ENCODE results near the gene NCKAP5. TPM values are rescaled to one million over a fixed set of nuclear protein-coding genes. Genes with fewer than 3 reads are reported as not detected.

Gene NCKAP5
- total and polyA plus RNA-seq, 4 donors, result 2.3 to 20.2 (median 8.1) TPM

DNA sequence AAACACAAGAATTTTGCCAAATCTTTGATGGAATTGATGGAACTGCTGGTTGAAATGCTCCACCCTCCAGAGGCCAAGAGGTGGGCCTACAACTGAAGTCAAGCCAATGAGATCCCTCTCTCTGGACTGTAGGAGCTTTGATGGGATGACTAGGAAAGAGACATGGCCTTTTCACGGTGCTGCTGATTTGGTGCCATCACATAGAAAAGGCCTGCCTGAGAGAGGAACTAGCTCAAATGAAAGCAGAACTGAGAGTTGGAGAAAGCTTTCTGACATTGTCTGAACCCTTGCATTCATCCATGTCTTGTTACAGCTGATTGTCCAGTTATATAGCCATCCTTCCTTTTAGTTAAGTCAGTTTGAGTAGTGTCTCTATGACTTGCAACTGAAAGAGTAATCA, 614.5 kb downstream of the NCKAP5 start:
- Histone ChIP-seq H3K9ac (ENCODE audit: insufficient read depth in 1 of 2, low read length in 2 of 2) (no peak overlapping the region), H3K9me3 (ENCODE audit: control insufficient read depth in 4 of 4, insufficient read depth in 3 of 4, low read length in 3 of 4) (no peaks in the 10 kb centered on the region), H3K4me3 (no peak overlapping the region), H3K27me3 (ENCODE audit: control insufficient read depth in 3 of 3, insufficient read depth in 3 of 3, low read length in 2 of 3) (no peaks in the 10 kb centered on the region), H3K4me1 (ENCODE audit: control insufficient read depth in 5 of 5, insufficient read depth in 5 of 5, low read length in 5 of 5) (no peaks in the 10 kb centered on the region), H3K36me3 (ENCODE audit: control insufficient read depth in 4 of 4, insufficient read depth in 4 of 4, low read length in 4 of 4) (no peaks in the 10 kb centered on the region), H3K27ac (ENCODE audit: low read depth in 1 of 2, low read length in 1 of 2) (no peak overlapping the region)
- WGBS, 2 donors, result 73 to 75% methylated on average over 1 of the region's 1 CpG
- ATAC-seq (ENCODE audit: insufficient read depth, low FRiP score) (no peak), DNase-seq (no peak)
- TF ChIP-seq, protein P1, sequence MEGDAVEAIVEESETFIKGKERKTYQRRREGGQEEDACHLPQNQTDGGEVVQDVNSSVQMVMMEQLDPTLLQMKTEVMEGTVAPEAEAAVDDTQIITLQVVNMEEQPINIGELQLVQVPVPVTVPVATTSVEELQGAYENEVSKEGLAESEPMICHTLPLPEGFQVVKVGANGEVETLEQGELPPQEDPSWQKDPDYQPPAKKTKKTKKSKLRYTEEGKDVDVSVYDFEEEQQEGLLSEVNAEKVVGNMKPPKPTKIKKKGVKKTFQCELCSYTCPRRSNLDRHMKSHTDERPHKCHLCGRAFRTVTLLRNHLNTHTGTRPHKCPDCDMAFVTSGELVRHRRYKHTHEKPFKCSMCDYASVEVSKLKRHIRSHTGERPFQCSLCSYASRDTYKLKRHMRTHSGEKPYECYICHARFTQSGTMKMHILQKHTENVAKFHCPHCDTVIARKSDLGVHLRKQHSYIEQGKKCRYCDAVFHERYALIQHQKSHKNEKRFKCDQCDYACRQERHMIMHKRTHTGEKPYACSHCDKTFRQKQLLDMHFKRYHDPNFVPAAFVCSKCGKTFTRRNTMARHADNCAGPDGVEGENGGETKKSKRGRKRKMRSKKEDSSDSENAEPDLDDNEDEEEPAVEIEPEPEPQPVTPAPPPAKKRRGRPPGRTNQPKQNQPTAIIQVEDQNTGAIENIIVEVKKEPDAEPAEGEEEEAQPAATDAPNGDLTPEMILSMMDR (IDR thresholded peaks at IDR 0.05; ENCODE audit: control extremely low read depth, extremely low read depth), result no peak

DNA sequence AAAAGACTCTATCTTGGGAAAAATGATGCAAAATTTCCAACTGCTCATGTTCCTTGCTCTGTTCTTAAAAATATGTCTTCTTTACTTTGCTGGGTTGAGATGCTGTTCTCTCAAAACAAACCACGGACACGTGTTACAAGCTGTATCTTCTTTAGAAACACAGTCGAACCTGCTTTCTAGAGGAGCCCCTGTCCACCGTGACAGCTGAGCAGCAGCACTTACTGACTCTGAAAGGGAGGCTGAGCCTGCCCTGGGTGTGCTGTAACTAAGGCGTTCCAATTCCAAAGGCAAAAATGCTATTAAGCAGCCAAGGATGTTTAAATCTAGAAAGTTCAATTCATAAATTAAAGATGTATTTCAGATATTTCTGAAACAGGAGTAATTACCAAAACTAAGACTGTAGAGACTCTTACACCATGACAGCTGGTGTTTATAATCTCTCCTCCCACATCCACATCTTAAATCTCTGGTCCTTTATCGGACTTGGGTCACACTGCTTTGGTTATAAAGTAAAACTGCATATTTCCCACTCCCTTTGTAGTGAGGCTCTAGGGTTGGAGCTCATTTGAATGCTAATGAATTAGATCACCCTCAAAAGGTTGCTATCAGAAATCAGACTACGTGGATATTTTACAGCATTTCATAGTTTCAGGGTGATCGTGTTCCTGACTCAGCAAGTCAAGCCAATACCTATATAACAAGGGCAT, 617.1 kb downstream of the NCKAP5 start:
- DNase-seq, result no peak
- no peak overlapping the region for H3K4me3 ChIP-seq
- H3K36me3 ChIP-seq (ENCODE audit: control insufficient read depth in 4 of 4, insufficient read depth in 4 of 4, low read length in 4 of 4), result no peaks in the 10 kb centered on the region
- 67 to 75% methylated on average over 8 of the region's 8 CpGs for WGBS, 2 donors
- no peaks in the 10 kb centered on the region for H3K9me3 ChIP-seq (ENCODE audit: control insufficient read depth in 4 of 4, insufficient read depth in 3 of 4, low read length in 3 of 4)
- no peak overlapping the region for H3K27ac ChIP-seq (ENCODE audit: low read depth in 1 of 2, low read length in 1 of 2)
- no peaks in the 10 kb centered on the region for H3K27me3 ChIP-seq (ENCODE audit: control insufficient read depth in 3 of 3, insufficient read depth in 3 of 3, low read length in 2 of 3)
- ATAC-seq (ENCODE audit: insufficient read depth, low FRiP score), result no peak
- no peaks in the 10 kb centered on the region for H3K4me1 ChIP-seq (ENCODE audit: control insufficient read depth in 5 of 5, insufficient read depth in 5 of 5, low read length in 5 of 5)
- TF ChIP-seq, protein P1 (IDR thresholded peaks at IDR 0.05; ENCODE audit: control extremely low read depth, extremely low read depth), result no peak
- H3K9ac ChIP-seq (ENCODE audit: insufficient read depth in 1 of 2, low read length in 2 of 2), result no peak overlapping the region

DNA sequence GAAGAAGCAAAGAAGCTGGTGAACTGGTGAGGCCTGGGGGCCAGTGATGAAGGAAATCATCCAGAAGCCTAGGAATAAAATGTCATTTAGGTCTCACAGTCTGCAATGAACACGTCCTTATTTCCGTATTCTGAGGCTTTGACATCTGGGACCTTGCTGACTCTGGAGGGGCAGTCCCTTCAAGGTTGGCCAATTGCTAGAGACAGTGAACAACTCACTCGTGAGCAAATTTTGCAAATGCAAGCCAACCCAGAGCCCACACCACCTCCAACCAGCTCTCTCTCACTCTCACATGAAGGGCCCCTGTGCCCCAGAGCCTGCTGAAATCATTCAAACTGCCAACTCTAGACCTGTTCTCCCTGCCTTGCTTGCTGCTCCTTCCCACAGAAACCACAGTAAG, 619.2 kb downstream of the NCKAP5 start:
- Histone ChIP-seq H3K27ac (ENCODE audit: low read depth in 1 of 2, low read length in 1 of 2) (no peak overlapping the region), H3K9me3 (ENCODE audit: control insufficient read depth in 4 of 4, insufficient read depth in 3 of 4, low read length in 3 of 4) (no peaks in the 10 kb centered on the region), H3K4me1 (ENCODE audit: control insufficient read depth in 5 of 5, insufficient read depth in 5 of 5, low read length in 5 of 5) (no peaks in the 10 kb centered on the region), H3K9ac (ENCODE audit: insufficient read depth in 1 of 2, low read length in 2 of 2) (no peak overlapping the region), H3K4me3 (no peak overlapping the region), H3K36me3 (ENCODE audit: control insufficient read depth in 4 of 4, insufficient read depth in 4 of 4, low read length in 4 of 4) (no peaks in the 10 kb centered on the region), H3K27me3 (ENCODE audit: control insufficient read depth in 3 of 3, insufficient read depth in 3 of 3, low read length in 2 of 3) (no peaks in the 10 kb centered on the region)
- TF ChIP-seq, protein P1 (IDR thresholded peaks at IDR 0.05; ENCODE audit: control extremely low read depth, extremely low read depth), result no peak
- WGBS, 2 donors, result 85 to 88% methylated on average over 3 of the region's 3 CpGs
- DNase-seq (no peak), ATAC-seq (ENCODE audit: insufficient read depth, low FRiP score) (no peak)

DNA sequence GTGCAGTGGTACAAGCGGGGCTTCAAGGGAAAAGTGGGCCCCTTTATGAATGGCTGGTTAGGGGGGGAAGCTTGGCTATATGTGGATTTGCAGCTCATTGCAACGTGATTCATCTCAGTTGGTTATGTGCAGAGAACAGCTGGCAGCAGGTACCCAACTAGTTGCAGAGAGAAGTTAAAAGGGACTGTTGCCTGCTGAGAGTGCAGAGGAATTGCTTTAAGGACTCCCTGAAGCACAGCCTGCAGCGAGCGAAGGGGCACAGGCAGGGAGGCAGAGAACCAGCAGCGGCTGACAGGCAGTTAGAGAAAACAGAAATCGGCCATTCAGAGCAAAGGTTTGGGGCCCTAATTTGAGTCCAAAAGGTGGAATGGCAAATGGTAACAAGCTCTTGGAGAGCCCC, 620.1 kb downstream of the NCKAP5 start:
- TF ChIP-seq, protein P1 (IDR thresholded peaks at IDR 0.05; ENCODE audit: control extremely low read depth, extremely low read depth), result no peak
- 91% methylated on average over 6 of the region's 6 CpGs for WGBS, 2 donors
- Histone ChIP-seq H3K9me3 (ENCODE audit: control insufficient read depth in 4 of 4, insufficient read depth in 3 of 4, low read length in 3 of 4) (no peaks in the 10 kb centered on the region), H3K4me1 (ENCODE audit: control insufficient read depth in 5 of 5, insufficient read depth in 5 of 5, low read length in 5 of 5) (peaks cover 0 to 2% (median 0%) of the 10 kb centered on the region in 5 donors), H3K9ac (ENCODE audit: insufficient read depth in 1 of 2, low read length in 2 of 2) (no peak overlapping the region), H3K36me3 (ENCODE audit: control insufficient read depth in 4 of 4, insufficient read depth in 4 of 4, low read length in 4 of 4) (no peaks in the 10 kb centered on the region), H3K27me3 (ENCODE audit: control insufficient read depth in 3 of 3, insufficient read depth in 3 of 3, low read length in 2 of 3) (no peaks in the 10 kb centered on the region), H3K27ac (ENCODE audit: low read depth in 1 of 2, low read length in 1 of 2) (no peak overlapping the region), H3K4me3 (no peak overlapping the region)
- DNase-seq, result no peak
- ATAC-seq (ENCODE audit: insufficient read depth, low FRiP score), result no peak

Measured in lung (tissue), 12 donors.